NCI-H1092 treated with DMSO at 0.1 percent for 48 hours (cell line): ENCODE results near the gene QSOX1.
"Not testable (repeated sequence)": the region's sequence is repeated elsewhere in the genome, so short reads cannot be mapped to it uniquely, and the experiment has no call there.

Experiments used
- DNase-seq: peaks from one replicate; lab custom pipeline; 2025; lab: John Stamatoyannopoulos, UW

Gene QSOX1

GRCh38 chr1:180188684-180189175, 34.1 kb downstream of the QSOX1 start:
- no peak for DNase-seq

- DNase-seq = no peak
Measured at GRCh38 chr1:180190091-180190490, 35.4 kb downstream of the QSOX1 start.

- DNase-seq = no peak
Measured at GRCh38 chr1:180192172-180192571, 37.5 kb downstream of the QSOX1 start.

- no peak for DNase-seq
Measured at GRCh38 chr1:180193141-180194047, 38.7 kb downstream of the QSOX1 start.

DNA sequence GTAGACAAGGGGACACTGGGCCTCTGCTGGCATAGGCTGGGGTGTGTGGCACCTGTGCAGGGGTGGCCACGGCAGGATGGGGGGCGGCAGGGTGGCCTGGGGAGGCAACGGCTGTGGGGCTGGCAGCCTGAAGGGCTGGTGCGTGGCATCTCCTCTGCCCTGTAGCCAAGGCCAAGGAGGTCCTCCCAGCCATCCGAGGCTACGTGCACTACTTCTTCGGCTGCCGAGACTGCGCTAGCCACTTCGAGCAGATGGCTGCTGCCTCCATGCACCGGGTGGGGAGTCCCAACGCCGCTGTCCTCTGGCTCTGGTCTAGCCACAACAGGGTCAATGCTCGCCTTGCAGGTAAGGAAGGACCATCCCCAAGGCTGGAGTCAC, 39.4 kb downstream of the QSOX1 start:
- no peak for DNase-seq

- no peak for DNase-seq
Measured at GRCh38 chr1:180194546-180195207, 40.0 kb downstream of the QSOX1 start.

GRCh38 chr1:180195401-180195800, 40.7 kb downstream of the QSOX1 start:
- DNase-seq = no peak

GRCh38 chr1:180195916-180196315, 41.2 kb downstream of the QSOX1 start:
- no peak for DNase-seq

DNA sequence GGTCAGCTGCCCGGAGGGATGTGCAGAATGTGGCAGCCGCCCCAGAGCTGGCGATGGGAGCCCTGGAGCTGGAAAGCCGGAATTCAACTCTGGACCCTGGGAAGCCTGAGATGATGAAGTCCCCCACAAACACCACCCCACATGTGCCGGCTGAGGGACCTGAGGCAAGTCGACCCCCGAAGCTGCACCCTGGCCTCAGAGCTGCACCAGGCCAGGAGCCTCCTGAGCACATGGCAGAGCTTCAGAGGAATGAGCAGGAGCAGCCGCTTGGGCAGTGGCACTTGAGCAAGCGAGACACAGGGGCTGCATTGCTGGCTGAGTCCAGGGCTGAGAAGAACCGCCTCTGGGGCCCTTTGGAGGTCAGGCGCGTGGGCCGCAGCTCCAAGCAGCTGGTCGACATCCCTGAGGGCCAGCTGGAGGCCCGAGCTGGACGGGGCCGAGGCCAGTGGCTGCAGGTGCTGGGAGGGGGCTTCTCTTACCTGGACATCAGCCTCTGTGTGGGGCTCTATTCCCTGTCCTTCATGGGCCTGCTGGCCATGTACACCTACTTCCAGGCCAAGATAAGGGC, 41.9 kb downstream of the QSOX1 start:
- DNase-seq = no peak

GRCh38 chr1:180197231-180197630, 42.6 kb downstream of the QSOX1 start:
- DNase-seq = no peak

DNA sequence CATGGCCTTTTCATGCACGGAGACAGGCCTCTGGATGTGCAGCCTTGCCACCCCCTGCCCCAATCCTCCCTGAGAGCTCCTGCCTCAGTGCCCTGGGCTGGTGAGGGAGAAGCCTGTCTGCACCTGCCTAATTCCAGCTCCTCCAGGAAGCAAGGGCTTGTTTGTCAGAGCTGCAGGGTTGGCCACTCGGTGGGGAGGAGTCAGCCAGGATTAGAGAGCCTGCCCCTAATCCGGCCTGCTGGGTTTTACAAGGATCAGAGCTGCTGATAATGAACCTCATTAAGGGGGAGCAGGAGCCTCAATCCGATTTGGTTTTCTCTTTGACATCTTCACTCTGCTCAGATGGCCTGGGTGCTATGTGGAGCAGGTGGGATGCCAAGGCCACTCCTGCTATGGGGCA, 43.5 kb downstream of the QSOX1 start:
- DNase-seq = no peak

DNA sequence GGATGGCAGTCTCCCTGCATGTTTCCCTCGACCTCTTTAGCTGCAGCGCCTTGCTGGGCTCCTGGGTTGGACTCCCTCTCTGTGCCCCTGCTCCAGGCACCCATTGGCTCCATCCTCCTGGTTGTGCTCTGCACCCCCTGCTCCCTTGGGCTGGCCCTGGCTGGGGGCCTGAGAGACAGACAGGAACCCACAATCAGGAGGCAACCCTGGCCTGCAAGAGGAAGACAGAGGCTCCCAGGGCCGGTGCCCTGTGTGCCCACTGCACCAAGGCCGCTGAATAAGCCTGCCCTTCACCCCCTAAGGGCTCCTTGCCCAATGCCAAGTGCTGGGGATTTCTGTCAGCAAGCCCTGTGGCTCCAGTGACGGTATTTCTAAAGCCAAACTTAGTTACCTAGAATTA, 43.9 kb downstream of the QSOX1 start:
- no peak for DNase-seq

- no peak for DNase-seq
Measured at GRCh38 chr1:180199018-180199417, 44.3 kb downstream of the QSOX1 start.

DNA sequence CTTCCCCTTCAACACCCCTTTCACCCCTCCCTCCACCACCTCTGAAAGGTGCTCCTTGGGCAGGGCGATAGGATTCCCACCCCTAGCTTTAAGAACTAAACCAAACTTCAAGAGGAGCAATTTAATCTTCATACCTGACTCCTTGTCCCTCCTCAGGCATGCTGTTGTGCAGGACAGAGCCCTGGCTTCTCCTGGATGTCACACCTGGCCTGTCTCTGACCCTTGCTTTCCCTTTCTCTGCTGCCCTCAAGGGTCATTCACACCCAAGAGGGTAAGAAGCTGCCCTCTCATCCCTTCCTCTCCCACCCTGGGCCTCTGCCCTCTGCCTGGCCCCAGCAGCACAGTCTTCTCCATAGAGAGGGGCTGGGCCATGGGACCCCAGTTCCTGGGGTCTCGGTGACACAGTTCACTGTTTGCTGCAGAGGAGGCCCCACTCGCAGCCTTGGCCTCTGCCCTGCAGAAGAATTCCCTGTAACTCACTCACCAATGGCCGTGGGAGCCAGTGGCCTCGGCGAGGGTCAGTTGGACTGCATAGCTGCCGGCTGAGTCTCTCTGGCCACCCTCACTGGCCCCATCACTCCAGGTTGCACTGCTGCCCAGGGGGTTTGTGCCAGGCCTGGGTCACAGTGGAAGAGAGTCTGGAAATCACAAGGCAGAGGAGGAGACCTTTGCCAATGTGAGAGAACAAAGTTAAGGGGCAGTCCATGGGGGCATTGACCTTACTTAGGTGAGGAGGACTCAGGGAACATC, 47.0 kb downstream of the QSOX1 start:
- no peak for DNase-seq

GRCh38 chr1:180202588-180202987, 47.9 kb downstream of the QSOX1 start:
- not testable (repeated sequence) for DNase-seq

GRCh38 chr1:180204231-180204630, 49.6 kb downstream of the QSOX1 start:
- no peak for DNase-seq

DNA sequence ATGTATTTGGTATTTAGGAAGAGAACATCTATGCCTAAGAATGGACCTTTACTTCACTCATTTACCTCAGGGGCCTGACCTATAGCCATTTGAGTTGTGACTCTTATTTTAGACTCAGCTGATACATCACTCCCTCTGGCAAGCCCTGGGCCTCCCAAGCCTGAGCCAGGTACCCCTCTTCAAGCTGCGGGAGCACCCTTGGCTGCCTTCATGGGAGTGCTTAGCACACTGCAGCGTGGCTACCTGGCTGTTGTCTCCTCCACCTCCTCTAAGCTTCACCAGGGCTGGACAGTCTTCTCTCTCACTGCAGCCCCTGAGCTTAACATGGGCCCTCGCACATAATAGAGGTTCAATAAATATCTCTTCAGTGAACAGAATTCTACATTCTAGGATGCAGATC, 51.9 kb downstream of the QSOX1 start:
- DNase-seq = no peak

DNA sequence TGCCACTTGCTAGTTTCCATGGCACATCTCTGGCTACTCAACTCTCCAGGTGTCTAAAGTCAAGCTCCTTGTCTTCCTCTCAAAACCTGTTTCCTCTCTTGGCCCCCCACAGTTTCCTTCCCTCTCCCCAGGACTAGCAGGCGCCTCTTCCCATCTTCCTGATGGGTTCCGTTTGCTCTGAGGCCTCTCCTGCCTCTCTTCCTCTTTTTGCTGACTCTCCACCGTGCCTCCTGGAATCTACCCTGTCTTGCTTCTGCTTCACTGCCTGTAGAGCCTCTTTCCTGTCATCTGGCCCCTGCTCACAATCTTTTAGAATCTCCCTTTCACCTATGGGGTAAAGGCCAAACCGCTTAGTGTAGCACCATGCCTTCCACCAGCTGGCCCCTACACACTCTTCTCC, 53.6 kb downstream of the QSOX1 start:
- DNase-seq = no peak

DNA sequence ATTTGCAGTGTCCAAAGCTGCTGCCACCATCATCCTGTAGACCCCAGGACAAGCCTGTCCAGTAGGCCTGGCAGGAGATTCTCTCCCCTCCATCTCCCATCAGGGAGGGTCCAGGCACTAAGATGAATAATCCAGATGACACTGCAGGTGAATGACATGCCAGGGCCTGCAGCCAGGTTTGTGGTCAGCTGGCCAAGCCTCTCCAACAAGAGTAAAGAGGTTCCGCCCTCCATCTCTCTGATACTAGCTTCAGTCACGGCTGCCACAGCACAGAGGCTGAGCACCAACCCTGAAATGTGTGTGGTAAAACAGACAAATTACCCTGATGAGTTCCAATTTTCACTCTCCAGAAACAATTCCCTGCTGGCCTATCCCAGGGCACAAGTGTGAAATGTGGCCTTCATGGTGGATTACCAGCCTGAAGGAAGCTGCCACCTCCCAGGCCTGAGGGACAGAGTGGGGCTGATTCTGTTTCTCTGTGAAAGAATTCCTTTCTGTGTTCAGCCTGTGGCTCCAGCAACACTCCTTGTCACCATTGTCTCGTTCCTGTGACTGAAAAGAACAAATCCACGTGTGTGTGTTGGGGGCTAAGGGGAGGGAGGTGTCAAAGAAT, 55.4 kb downstream of the QSOX1 start:
- DNase-seq = no peak

- DNase-seq = no peak
Measured at GRCh38 chr1:180211156-180211859, 56.6 kb downstream of the QSOX1 start.

DNA sequence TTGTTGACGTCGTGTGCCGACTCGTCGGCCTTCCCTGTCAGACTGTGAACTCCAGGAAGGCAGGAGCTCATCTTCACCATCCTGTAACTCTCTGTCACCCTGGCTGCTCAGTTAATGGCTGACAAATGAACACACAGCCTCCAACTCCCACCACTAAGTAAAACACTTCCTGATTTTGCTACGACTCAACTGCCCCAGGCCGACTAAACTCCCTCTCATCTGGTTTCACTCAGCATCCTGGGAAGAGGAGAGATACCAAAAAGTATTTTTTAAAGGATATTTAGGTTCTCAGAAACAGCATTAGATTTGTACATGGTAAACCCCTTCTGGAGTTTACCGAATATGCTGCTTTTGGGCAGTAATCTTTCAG, 57.2 kb downstream of the QSOX1 start:
- no peak for DNase-seq
